AG08396 (cell line): ENCODE results near the gene FAM78A.

Source experiments
- DNase-seq: peaks from one replicate; pipeline ENCODE4 v3.0.0; 2012; ENCODE audit warnings: low spot score, mixed read lengths

The FAM78A gene, protein sequence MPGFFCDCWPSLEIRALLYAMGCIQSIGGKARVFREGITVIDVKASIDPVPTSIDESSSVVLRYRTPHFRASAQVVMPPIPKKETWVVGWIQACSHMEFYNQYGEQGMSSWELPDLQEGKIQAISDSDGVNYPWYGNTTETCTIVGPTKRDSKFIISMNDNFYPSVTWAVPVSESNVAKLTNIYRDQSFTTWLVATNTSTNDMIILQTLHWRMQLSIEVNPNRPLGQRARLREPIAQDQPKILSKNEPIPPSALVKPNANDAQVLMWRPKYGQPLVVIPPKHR

DNA sequence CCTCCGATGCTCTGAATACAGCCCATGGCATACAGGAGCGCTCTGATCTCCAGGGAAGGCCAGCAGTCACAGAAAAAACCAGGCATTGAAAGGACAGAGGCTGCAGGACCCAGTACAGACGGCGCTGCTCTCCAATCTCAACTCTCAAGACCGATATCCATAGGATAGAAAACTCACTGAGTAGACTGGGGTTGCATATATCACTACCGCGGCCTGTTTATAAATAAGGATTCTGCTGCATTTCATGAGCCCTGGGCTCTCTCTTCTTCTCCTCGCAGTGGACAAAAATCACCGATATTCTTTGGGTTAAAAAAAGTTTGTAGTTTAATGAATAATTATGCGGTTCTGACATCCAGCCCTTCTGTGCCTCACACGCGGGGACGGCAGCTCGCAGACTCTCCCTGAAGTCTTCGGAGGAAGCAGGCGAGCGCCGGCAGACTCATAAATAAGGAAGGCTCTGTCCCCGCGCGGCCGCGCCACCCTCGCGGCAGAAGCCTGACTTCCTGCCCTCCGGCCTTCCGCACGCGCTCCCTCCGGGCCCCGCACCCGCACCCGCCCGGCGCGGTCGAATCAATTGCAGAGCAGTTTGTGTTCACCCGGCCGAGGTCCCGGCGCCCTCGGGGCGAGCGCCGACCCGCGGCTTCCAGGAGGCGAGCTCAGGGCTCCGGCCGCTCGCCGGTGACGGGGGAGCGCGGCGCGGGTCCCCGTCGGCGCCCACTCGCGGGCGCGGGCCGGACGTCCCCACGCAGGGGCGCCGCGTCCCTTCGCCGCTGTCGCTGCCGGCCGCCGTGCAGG, at the start of gene FAM78A:
Gene FAM78A, minus strand, starts transcription at position 417 of the 795 bp plus-strand sequence. Its CDS starts 331 bp downstream, at position 86.
- DNase-seq = peak; percentile 42

- no peak for DNase-seq
Measured at GRCh38 chr9:131324736-131325679, 48.7 kb upstream of the FAM78A start.

DNA sequence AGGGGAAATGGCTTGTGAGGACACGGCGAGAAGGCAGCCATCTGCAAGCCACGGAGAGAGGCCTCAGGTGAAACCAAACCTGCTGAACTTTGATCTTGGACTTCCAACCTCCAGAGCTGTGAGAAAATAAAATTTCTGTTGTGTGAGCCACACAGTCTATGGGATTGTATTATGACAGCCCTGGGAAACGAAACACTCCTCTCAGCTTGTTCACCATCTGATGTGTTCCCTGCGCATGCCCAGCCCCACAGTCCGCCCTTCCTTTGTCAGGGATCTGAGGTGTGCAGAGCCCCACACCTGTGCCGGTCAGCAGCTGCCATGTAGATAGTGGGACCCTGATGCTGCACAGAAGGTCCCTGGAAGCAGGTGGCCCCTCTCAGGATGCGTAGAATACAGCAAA, 47.3 kb upstream of the FAM78A start:
- DNase-seq = no peak

- no peak for DNase-seq
Measured at GRCh38 chr9:131320031-131320685, 43.8 kb upstream of the FAM78A start.

DNA sequence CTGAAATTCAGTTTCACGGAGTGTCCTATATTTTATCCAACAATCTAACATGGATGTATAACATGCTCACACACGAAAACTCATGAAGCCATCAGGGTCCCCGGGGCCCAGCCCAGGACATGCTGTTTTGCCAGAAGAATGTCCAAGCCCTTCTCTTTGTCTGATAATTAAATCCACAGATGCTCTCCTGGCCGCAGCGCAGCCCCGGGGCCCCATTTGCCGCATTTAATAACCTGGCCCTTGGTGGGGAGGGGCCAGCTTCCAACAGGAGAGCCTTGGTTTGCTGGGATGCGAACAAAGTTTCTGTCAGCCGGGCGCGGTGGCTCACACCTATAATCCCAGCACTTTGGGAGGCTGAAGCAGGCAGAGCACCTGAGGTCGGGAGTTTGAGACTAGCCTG, 43.2 kb upstream of the FAM78A start:
- no peak for DNase-seq

DNA sequence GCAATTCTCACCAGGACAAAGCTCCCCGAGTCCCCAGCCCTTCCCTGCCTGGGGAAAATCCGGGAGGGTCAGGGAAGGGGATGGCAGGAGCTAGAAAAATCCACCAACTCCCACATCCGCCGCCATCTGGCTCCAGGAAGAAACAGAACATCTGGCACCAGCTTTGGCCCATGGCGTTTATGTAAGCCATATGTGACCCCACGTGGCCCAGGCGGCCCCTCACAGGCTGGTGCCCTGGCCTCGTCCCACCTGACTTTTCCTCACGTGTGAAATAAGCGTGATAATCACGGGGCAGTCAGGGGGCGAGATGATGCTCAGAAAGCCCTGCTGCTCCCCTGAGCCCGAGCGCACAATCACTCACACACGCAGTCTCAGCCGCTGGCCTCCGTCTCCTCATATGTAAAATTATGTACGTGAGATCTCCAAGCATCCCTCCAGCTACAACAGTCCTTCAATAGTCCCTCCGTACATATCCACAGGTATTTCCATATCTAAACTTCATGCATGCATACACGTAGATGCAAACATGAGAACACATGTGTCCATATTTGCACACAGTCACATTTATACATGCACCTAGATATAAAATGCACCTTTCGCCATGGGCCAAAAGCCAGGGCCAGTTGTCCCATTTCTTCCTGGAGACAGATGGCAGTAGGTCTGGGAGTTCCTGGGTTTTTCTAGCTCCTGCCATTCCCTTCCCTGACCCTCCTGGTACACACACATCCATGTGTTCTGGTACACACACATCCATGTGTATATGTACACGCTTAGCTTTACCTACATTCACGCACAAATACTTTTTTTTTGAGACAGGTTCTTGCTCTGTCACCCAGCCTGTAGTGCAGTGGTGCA, 42.1 kb upstream of the FAM78A start:
- DNase-seq = no peak

DNA sequence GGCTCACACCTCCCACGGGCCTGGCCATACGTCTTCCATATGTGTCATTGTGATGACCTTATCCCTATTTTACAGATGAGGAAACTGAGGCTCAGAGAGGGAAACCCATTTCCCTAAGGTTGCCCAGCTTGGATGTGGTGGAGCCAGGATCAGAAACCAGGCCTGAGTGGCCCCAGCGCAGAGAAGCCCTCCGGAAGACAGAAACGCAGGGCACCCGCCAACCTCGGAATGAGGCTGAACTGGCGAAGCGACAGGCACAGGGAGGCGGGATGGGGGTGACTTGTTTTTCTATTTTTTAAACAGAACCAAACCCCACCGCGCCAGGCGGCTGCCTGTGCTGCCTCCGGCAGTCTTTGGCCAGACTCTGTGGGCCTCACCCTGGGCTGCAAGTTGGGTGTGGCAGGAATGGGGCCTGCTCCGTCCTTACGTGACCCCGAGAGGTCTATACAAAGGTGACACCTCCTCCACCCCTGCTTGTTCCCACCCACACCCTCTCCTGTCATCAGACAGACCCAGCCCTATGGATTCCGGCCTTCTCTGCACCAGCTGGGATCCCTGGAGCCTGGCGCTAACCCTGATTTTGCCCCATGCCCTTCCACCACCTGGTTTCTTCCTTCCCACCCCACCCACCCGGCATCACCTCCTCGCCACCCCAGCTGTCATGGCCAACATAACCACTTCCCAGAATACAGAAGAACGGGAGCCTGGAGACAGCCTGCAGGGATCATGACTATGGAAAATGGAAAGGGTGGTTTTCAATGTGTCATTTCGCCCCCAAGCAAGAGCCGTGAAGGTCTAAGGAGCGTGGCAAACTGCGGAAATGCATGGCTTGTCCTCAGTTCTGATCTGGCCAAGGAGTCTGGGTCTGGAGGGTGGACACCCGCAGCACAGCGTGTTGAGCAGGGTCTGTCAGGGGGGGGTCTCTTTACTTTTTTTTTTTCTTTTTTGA, 36.8 kb upstream of the FAM78A start:
- no peak for DNase-seq

- DNase-seq = no peak
Measured at GRCh38 chr9:131312246-131312645, 35.9 kb upstream of the FAM78A start.

GRCh38 chr9:131310833-131311554, 34.7 kb upstream of the FAM78A start:
- no peak for DNase-seq

DNA sequence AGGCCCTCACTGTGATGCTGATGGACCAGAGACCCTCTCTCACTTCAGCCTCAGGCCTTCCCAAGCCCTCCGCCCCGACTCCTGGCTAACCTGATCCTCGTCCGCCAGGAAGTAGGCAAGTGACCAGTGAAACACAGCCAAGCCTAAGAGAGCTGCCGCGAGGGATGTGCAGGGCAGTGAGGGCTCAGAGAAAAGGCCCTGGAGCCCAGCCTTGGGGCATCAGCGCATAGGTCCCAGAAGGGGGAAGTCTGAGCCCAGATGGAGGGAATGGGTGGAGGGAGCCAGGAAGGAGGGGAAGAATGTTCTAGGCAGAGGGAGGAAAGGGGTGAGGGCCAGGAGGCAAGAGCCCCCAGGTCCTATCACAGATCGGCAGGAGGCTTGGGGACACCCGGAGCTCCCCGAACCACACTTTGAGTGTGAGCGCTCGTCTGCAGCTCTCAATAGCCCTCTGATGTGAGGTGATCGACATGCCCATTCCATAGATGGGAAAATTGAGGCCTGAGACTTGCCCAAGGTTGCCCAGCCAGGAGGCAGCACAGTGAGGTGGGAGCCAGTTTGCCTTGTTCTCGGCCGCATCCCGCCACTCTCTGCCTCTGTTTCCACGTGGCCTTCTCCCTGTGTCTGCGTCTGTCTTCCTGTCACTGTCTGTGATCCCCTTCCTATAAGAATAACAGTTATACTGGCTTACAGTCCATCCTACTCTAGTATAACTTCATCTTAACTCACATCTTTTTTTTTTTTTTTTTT, 33.4 kb upstream of the FAM78A start:
- DNase-seq = no peak

GRCh38 chr9:131308906-131309529, 32.7 kb upstream of the FAM78A start:
- no peak for DNase-seq

- DNase-seq = no peak
Measured at GRCh38 chr9:131308452-131308851, 32.1 kb upstream of the FAM78A start.

DNA sequence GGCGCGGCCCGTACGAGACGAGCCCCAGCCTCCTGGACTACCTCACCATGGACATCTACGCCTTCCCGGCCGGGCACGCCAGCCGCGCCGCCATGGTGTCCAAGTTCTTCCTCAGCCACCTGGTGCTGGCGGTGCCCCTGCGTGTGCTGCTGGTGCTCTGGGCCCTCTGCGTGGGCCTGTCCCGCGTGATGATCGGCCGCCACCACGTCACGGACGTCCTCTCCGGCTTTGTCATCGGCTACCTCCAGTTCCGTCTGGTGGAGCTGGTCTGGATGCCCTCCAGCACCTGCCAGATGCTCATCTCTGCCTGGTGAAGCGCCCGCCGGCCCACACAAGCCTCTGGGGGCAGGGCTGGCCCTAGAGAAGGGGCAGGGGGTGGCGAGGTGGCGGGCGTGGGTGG, 31.7 kb upstream of the FAM78A start:
- no peak for DNase-seq

GRCh38 chr9:131306397-131307004, 30.2 kb upstream of the FAM78A start:
- DNase-seq = no peak

- no peak for DNase-seq
Measured at GRCh38 chr9:131304676-131305355, 28.5 kb upstream of the FAM78A start.

DNA sequence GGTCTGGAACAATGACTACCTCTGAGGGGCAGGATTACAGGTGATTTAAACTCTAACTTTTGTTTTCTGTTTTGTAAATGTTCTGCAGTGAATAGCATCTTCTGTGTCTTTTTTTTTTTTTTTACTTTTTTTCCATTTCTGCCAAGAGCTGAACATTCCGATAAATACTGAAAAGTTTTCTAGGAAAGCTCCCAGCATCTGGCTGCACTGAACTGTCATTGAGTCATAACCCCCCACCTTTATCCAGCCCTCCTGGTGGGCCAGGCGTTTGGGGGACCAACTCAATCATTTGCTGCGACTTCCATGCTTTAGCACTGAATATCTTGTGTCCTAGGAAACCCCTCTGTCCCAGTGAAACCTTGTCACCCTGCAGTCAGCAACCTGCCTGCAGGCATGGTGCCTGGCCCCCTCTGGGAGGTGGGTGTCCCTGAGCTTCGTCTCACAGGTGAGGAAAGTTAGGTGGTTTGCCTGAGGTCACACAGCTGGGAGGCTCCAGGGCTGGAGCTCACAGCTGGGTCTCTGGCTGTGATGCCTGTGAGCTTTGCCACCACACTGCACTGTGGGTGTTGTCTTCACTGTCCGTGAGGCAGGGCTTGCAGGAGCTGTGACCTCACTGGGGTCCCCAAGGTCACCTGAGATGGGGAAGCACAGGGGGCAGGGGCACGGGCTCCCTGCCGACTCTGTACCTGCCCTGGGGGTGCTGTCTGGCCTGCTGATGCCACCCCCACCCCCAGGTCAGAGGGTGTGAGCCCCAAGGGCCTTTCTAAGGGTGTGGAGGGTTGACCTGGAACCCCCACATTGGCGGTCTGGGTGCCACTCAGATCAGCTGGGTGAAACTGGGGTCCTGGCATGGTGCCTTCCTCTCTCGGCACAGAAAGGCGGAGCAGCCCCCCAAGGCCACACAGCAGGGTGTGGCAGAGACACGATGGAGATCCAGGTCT, 27.3 kb upstream of the FAM78A start:
- no peak for DNase-seq
